SIG-M5 treated with dmso at 0.1 percent for 504 hours (cell line): ENCODE results near the gene SAE1.
A peak's percentile ranks its signal among the peaks of the same experiment; 100 is the strongest.
"Not testable (repeated sequence)": the region's sequence is repeated elsewhere in the genome, so short reads cannot be mapped to it uniquely, and the experiment has no call there.

ENCODE experiments used
- DNase-seq: peaks from one replicate; lab custom pipeline; 2025; ENCODE audit not compliant: unreplicated experiment; lab: John Stamatoyannopoulos, UW

SAE1 gene

GRCh38 chr19:47130589-47131227, at the start of gene SAE1:
SAE1 (plus strand) TSS chr19:47130835; CDS start chr19:47130931, 96 bp downstream.
- peak; percentile 93 for DNase-seq

- DNase-seq = no peak
These were observed 49.5 kb upstream of the SAE1 start for GRCh38 chr19:47081095-47081494.

GRCh38 chr19:47082493-47082892, 48.1 kb upstream of the SAE1 start:
- no peak for DNase-seq

GRCh38 chr19:47084879-47085439, 45.7 kb upstream of the SAE1 start:
- DNase-seq = no peak

GRCh38 chr19:47086280-47086679, 44.4 kb upstream of the SAE1 start:
- DNase-seq = no peak

- DNase-seq = no peak
These were observed 40.8 kb upstream of the SAE1 start for GRCh38 chr19:47089767-47090350.

GRCh38 chr19:47093254-47093653, 37.4 kb upstream of the SAE1 start:
- no peak for DNase-seq

GRCh38 chr19:47093841-47094240, 36.8 kb upstream of the SAE1 start:
- no peak for DNase-seq

- DNase-seq = no peak
These were observed 35.8 kb upstream of the SAE1 start for GRCh38 chr19:47094557-47095475.

GRCh38 chr19:47095476-47096099, 35.0 kb upstream of the SAE1 start:
- no peak for DNase-seq

GRCh38 chr19:47096100-47096704, 34.4 kb upstream of the SAE1 start:
- DNase-seq = peak; percentile 66

GRCh38 chr19:47096721-47097120, 33.9 kb upstream of the SAE1 start:
- no peak for DNase-seq

- DNase-seq = no peak
These were observed 33.0 kb upstream of the SAE1 start for GRCh38 chr19:47097396-47098201.

GRCh38 chr19:47098608-47099007, 32.0 kb upstream of the SAE1 start:
- no peak for DNase-seq

- DNase-seq = no peak
These were observed 31.0 kb upstream of the SAE1 start for GRCh38 chr19:47099576-47100050.

- no peak for DNase-seq
These were observed 30.3 kb upstream of the SAE1 start for GRCh38 chr19:47100290-47100689.

- DNase-seq = not testable (repeated sequence)
These were observed 29.5 kb upstream of the SAE1 start for GRCh38 chr19:47101116-47101515.

GRCh38 chr19:47102346-47103060, 28.1 kb upstream of the SAE1 start:
- no peak for DNase-seq

- no peak for DNase-seq
These were observed 26.0 kb upstream of the SAE1 start for GRCh38 chr19:47104680-47105079.
